ENCODE data around the gene CRY1.
"Not testable (repeated sequence)": the region's sequence is repeated elsewhere in the genome, so short reads cannot be mapped to it uniquely, and the experiment has no call there.

CRY1 gene

GRCh38 chr12:106996102-106996501 is 97.2 kb downstream of the CRY1 start:
- not testable (repeated sequence) for DNase-seq

GRCh38 chr12:106994579-106995220 is 98.6 kb downstream of the CRY1 start:
- DNase-seq: no peak

- DNase-seq: no peak
Observed at GRCh38 chr12:106987846-106988245, 105.5 kb downstream of the CRY1 start.

GRCh38 chr12:106986625-106987389 is 106.5 kb downstream of the CRY1 start, which contains the start of gene MTERF2:
TSS of gene MTERF2 (minus strand) at chr12:106987146. CDS start at chr12:106978714, 8,432 bp downstream.
- DNase-seq: peak; percentile 74

- DNase-seq: no peak
Observed at GRCh38 chr12:106986135-106986534, 107.2 kb downstream of the CRY1 start.

GRCh38 chr12:106985479-106985878 is 107.9 kb downstream of the CRY1 start:
- DNase-seq: no peak

GRCh38 chr12:106984588-106985137 is 108.7 kb downstream of the CRY1 start:
- DNase-seq: no peak

- DNase-seq: no peak
Observed at GRCh38 chr12:106982229-106982628, 111.1 kb downstream of the CRY1 start.

GRCh38 chr12:106981788-106982187 is 111.6 kb downstream of the CRY1 start:
- DNase-seq: no peak

- DNase-seq: no peak
Observed at GRCh38 chr12:106980944-106981343, 112.4 kb downstream of the CRY1 start.

- no peak for DNase-seq
Observed at GRCh38 chr12:106978035-106978800, 115.1 kb downstream of the CRY1 start.

- DNase-seq: no peak
Observed at GRCh38 chr12:106976668-106977067, 116.7 kb downstream of the CRY1 start.

GRCh38 chr12:106975993-106976658 is 117.2 kb downstream of the CRY1 start:
- no peak for DNase-seq

- no peak for DNase-seq
Observed at GRCh38 chr12:106975098-106975497, 118.3 kb downstream of the CRY1 start.

GRCh38 chr12:106974511-106974910 is 118.8 kb downstream of the CRY1 start:
- DNase-seq: no peak

- DNase-seq: no peak
Observed at GRCh38 chr12:106973545-106973944, 119.8 kb downstream of the CRY1 start.

GRCh38 chr12:106971065-106971464 is 122.3 kb downstream of the CRY1 start:
- DNase-seq: no peak

- no peak for DNase-seq
Observed at GRCh38 chr12:106964526-106964925, 128.8 kb downstream of the CRY1 start.

GRCh38 chr12:106962286-106962685 is 131.1 kb downstream of the CRY1 start:
- no peak for DNase-seq

- no peak for DNase-seq
Observed at GRCh38 chr12:106960443-106960842, 132.9 kb downstream of the CRY1 start.

GRCh38 chr12:106957583-106957982 is 135.8 kb downstream of the CRY1 start:
- DNase-seq: no peak

- peak; percentile 56 for DNase-seq
Observed at GRCh38 chr12:106956048-106956578, 137.2 kb downstream of the CRY1 start.
